ENCODE measurements around the gene GJC2.

GJC2 gene

DNA sequence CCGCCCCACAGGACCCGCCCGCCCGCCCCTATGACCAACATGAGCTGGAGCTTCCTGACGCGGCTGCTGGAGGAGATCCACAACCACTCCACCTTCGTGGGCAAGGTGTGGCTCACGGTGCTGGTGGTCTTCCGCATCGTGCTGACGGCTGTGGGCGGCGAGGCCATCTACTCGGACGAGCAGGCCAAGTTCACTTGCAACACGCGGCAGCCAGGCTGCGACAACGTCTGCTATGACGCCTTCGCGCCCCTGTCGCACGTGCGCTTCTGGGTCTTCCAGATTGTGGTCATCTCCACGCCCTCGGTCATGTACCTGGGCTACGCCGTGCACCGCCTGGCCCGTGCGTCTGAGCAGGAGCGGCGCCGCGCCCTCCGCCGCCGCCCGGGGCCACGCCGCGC is 8.0 kb downstream of the GJC2 start:
- no peak for DNase-seq (ENCODE audit: low read depth in 3 of 3)

DNA sequence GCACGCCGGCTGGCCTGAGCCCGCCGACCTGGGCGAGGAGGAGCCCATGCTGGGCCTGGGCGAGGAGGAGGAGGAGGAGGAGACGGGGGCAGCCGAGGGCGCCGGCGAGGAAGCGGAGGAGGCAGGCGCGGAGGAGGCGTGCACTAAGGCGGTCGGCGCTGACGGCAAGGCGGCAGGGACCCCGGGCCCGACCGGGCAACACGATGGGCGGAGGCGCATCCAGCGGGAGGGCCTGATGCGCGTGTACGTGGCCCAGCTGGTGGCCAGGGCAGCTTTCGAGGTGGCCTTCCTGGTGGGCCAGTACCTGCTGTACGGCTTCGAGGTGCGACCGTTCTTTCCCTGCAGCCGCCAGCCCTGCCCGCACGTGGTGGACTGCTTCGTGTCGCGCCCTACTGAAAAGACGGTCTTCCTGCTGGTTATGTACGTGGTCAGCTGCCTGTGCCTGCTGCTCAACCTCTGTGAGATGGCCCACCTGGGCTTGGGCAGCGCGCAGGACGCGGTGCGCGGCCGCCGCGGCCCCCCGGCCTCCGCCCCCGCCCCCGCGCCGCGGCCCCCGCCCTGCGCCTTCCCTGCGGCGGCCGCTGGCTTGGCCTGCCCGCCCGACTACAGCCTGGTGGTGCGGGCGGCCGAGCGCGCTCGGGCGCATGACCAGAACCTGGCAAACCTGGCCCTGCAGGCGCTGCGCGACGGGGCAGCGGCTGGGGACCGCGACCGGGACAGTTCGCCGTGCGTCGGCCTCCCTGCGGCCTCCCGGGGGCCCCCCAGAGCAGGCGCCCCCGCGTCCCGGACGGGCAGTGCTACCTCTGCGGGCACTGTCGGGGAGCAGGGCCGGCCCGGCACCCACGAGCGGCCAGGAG is 8.6 kb downstream of the GJC2 start:
- DNase-seq (ENCODE audit: low read depth in 3 of 3) = no peak

- no peak for DNase-seq (ENCODE audit: low read depth in 3 of 3)
These were observed 9.4 kb downstream of the GJC2 start for GRCh38 chr1:228159008-228159665.

DNA sequence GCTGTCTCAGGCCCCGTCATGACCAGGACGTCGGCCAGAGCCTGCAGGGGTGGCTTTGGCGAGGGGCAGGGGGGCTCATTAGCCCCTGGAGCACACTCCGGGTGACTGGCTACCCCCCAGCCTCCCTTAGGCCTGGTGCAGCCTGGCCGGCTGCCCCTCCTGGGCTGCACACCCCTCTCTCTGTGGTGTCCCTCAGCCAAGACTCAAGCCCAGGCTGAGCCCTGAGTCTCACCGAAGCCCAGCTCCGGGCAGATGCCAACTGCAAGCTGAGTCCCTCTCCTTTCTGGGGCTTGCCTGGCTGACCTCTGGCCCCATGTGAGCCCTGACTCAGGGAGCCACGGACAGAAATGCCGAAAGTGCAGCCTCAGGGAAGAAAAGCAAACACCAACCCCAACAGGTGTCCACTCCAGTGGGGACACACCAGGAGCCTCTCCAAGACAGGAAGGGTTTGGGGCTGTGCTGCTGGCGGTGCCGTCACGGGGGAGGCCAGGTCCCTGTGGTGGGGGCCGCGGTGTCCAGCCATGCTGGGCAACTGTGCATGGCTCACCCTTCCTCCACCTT is 10.6 kb downstream of the GJC2 start:
- DNase-seq (ENCODE audit: low read depth in 3 of 3) = no peak

DNA sequence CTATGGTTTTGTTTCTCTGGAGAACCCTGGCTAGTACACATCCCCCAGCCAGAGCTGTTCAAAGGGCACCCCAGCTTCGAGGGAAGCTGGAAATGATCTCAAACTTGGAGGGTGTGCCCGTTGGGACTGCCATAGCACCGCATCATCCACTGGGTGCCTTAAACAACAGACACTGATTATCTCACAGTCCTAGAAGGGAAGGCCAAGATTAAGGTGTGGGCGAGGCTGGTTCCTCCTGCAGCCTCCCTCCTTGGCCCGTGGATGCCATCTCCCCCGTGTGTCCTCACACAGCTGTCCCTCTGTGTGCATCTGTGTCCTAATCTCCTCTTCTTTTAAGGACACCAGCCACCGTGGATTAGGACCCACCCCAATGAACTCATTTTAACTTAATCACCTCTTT is 11.6 kb downstream of the GJC2 start:
- DNase-seq (ENCODE audit: low read depth in 3 of 3) = no peak

- no peak for DNase-seq (ENCODE audit: low read depth in 3 of 3)
These were observed 12.1 kb downstream of the GJC2 start for GRCh38 chr1:228161866-228162265.

GRCh38 chr1:228162286-228163006 is 12.7 kb downstream of the GJC2 start:
- DNase-seq (ENCODE audit: low read depth in 3 of 3) = no peak

DNA sequence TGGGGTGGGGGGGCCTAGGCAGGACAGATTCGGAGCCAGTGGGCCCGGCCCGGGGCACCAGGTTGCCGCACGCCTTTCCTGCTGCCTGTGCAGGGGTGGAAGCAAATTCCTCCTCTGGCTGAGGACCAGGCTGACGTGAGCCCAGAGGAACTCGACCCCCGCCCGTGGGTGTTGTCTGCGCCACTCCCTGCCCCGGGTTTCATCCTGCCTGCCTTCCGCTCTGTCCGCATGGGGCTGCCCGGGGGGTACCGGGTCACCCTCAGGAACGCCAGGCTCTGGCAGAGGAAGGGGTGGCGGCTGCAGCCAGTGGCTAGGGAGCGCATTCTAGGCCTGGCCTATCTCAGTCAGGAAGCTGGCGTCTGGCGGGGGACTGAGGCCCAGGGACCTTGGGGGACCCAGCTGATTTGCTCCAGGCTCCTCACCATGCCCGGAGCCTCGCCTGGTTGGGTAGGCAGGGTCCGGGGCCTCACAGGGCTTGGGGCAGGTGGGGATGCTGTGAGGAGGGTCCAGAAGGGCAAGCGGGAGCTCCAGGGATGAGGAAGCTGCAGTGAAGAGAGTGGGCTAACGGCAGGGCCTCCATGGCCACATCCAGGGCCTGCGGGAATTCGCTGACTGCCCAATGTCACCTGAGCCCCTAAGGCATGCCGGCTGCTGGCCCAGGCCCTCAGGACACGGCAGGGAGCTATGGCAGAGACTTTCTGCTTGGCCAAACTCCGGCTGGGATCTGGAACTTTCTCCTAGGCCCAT is 13.4 kb downstream of the GJC2 start:
- DNase-seq (ENCODE audit: low read depth in 3 of 3) = no peak

DNA sequence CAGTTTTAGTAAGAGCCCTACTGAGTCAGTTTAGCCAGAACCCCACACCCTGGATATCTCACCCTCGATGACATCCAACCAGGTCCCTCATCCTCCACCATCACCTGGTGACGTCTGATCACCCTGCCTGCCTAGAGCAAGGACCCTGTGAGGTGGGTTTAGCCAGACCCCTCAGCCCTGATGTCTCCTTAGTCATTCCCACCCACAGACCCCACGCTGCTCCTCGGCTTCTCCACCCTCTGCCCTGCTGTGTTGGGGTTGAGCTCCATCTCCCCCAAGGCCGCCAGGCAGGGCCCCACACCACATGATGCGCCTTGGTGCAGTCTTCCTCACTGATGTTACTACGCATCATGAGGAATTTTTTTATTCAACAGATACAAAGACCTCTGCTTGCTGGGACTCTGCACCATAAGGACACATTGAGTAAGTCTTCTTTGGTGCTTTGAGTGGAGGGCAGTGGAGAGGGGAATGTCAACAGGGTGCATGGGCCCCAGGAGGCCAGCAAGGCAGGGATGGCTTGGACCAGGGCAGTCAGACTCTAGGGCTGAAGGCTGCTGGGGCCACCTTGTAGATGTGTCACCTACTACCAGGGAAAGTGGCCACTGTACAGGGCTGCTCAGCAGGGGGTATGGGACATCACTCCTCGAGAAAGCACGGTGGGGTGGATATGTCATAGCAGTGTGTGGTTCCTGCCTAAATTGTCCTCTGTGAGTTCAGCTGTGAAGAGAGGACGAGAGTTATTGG is 14.2 kb downstream of the GJC2 start:
- DNase-seq (ENCODE audit: low read depth in 3 of 3) = no peak

DNA sequence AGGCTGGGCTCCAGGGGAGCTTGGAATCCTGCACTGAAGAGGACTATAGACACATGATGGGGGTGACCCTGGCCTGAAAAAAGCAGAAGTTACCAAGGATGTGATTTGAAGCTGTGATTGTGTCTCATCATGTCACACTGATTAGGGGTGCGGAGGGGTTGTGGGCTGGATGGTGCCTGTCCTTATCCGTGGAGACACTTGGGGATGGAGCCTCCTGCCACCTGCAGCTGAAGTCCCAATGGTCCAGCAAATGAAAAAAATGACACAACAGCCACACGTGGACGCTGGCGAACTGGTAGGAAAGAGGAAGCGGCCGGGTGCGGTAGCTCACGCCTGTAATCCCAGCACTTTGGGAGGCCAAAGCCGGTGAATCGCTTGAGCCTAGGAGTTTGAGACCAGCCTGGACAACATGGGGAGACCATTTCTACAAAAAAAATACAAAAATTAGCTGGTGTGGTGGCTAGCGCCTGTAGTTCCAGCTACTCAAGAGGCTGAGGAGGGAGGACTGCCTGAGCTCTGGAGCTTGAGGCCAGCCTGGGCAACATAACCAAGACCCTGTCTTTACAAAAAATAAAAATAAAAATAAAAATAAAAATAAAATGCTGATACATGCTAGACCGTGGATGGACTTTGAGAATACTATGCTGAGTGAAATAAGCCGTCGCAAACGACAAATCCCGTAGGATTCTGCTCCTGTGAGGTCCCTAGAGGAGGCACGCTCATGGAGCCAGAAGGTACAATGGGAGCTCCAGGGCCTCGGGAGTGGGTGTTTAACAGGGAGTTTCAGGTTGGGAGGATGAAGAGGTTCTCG is 15.0 kb downstream of the GJC2 start:
- DNase-seq (ENCODE audit: low read depth in 3 of 3) = no peak

DNA sequence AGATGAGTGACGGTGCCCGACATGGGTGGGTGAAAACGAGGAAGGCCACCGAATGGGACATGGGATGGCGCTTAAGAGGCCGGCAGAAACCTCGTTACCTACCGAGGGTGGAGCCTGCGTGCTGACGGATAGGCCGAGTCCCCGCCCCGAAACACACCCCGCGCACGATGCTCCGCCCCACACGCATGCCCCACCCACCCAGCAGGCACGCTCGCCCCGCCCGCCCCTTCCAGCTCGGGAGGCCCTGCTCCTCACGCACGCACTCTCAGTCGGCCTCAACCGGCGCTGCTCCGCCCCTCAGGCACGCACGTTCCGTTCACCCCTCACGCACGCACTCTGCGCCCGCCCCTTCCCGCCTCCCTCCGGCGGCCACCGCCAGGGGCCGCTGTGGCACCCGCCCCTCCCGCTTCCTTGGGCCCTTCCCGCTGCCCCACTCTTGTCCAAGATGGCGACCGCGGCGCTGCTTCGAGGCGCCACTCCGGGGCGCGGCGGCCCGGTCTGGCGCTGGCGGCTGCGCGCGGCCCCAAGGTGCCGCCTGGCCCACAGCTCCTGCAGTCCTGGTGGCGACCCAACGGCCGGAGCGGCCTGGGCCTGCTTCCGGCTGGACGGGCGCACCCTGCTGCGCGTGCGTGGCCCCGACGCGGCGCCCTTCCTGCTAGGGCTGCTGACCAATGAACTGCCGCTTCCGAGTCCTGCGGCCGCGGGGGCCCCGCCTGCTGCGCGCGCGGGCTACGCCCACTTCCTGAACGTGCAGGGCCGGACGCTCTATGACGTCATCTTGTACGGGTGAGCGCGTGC is 15.8 kb downstream of the GJC2 start, which contains the start of gene IBA57:
Gene IBA57, plus strand, starts transcription at position 433 of the 798 bp plus-strand sequence. Its CDS starts 13 bp downstream, at position 446.
- DNase-seq (ENCODE audit: low read depth in 3 of 3) = peak; percentile 99 to 100 (median 99)

DNA sequence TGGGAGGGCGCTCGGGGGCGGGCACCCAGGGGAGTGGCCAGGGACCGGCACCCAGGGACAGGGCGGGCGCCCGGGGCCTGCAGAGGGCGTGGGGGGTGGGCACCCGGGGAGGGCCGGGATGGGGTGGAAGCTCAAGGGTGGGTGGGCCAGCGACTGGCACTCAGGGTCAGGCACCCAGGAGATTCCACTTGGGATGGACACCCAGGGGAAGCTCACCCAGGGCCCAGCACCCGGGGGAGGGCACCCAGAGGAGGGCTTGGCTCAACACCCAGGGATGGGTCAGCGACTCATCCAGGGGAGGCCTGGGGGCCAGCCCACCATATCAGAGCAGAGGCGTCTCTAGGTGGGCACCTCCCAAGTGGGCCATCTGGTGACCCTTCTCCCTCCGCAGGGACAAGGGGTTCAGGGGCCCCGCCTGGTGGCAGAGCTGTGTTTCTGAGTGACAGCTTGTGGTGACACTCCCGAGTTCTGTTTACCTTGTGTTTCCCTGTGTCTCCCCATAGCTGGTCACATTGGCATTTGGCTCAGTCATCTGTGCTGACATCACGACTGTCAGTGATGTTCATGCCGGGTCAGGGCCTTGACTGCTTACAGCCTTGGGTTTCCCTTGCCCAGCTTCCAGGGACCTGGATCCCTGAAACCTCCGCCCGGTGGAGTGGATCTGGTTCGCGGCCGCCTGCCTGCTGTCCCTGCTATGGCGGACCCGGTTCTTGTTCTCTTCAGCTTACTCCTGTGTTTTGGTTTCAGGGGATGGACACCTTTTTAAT is 16.6 kb downstream of the GJC2 start:
- peak; percentile 28 to 47 (median 40) for DNase-seq (ENCODE audit: low read depth in 3 of 3)

DNA sequence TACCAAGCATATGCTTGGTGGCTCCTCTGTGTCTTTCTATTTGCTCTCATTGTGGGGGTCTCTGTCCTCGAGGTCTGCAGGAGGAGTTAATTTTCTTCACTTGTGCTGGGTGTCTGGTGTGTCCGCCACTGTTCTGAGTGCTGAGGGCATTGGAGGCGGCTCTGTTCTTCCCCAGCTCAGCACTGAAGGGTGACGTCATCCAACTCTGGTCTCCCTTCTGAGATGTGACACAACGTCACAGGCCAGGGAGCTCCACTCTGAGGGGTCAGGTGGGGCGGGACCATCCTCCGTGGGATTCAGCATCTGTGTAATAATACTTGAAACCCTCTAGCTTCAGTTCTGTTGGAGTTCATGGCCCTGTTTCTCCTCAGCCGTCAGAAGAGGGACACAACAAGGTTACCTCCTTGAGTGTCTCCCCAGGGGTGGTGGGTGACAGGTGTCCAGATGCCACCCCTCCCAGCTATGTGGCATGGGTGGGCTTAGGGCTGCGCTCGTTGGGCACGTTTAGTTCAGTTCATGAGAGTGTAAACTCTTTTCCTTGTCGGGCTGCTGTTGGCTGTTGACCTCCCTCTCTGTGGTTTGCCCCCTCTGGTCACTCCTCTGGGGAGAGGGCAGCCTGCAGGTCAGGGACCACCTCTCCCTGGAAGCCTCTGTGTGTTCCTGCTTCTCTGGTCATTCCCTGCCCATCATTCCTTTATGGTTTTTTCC is 19.0 kb downstream of the GJC2 start:
- no peak for DNase-seq (ENCODE audit: low read depth in 3 of 3)

DNA sequence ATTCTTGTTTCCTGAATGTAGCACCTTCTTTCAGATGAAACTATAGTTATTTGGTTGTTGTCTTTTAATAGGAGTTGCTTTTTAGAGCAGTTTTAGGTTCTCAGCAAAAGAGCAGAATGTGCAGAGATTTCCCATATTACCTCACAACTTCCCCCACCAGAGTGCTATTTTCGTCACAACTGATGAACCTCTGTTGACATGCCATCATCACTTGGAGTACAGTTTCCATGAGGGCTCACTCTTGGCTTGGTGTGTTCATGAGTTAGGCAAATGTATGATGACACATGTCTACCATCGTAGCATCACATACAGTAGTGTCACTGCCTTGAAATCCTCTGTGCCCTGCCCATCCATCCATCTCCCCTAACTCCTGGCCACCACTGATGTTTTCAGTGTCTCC is 19.6 kb downstream of the GJC2 start:
- no peak for DNase-seq (ENCODE audit: low read depth in 3 of 3)

GRCh38 chr1:228170666-228171065 is 20.9 kb downstream of the GJC2 start:
- no peak for DNase-seq (ENCODE audit: low read depth in 3 of 3)

DNA sequence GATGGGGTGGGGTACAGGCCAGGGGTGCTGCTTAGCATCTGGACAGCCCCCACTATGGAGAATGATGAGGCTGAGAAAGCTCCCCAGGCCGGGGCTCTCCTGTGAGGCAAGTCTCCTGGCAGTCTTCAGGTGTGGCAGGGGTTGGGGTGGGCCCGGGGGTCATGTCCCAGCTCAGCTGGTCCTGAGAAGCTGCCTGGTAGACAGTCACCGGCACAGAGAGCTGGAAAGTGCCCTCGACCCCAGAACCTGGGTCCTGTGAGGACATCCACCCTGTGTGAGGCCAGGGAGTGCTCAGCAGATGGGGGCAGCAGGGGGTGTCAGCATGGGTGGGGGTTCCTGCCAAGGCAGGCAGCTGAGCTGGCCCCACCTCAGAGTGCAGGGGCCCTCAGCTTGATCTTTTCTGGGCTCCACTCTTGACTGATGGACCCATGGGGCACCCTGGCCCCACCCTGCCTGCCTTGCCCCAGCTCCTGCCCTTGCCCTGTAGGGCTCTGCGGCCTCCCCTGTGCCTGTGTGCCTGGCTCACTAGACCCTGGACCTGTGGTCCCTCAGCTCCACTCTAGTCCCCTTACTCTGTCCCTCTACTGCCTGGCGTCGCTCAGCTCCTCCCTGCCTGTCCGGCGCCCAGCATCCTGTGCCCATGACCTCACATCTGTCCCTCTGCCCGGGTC is 21.6 kb downstream of the GJC2 start:
- no peak for DNase-seq (ENCODE audit: low read depth in 3 of 3)

All from stimulated activated CD4-positive, alpha-beta T cell treated with anti-CD3 and anti-CD28 coated beads, TNF-alpha, amount 100 ng/mL, for 48 hours (primary cell).